ENCODE data around the gene MRPL52.

GRCh38 chr14:22792158-22792557 lies 37.5 kb upstream of the MRPL52 start:
- TF ChIP-seq JUN (IDR thresholded peaks at IDR 0.05) (no peak), ZFP36 (IDR thresholded peaks at IDR 0.05; ENCODE audit: borderline replicate concordance, partially characterized antibody) (no peak), CTCF (IDR thresholded peaks at IDR 0.05) (no peak), POLR2A (IDR thresholded peaks at IDR 0.05; ENCODE audit: low read length) (no peak), MAX (IDR thresholded peaks at IDR 0.05) (no peak), RAD21 (conservative IDR thresholded peaks at IDR 0.05 in 1 of 2, IDR thresholded peaks at IDR 0.05 in 1 of 2) (no peak)

Measured in A549 (cell line).